Measurements from ENCODE around the gene GPX6.
"Not testable (repeated sequence)": the region's sequence is repeated elsewhere in the genome, so short reads cannot be mapped to it uniquely, and the experiment has no call there.

The GPX6 gene

DNA sequence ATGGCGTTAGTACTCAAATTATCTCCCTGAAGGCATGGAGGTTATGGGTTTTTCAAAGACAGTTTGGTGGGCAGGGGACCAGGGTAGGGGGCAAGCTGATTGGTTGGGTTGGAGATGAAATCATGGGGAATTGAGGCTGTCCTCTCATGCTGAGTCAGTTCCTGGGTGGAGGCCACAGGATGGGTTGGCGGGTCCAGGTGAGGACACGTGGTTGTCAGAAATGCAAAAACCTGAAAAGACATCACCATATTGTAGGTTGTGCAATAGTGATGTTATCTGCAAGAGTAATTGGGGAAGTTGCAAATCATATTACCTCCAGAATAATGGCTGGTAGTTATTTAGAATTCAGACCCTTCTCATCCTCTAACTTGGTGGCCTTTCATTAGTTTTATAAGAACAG, 30.1 kb downstream of the GPX6 start:
- DNase-seq (ENCODE audit: low read depth in 2 of 2) = no peak

DNA sequence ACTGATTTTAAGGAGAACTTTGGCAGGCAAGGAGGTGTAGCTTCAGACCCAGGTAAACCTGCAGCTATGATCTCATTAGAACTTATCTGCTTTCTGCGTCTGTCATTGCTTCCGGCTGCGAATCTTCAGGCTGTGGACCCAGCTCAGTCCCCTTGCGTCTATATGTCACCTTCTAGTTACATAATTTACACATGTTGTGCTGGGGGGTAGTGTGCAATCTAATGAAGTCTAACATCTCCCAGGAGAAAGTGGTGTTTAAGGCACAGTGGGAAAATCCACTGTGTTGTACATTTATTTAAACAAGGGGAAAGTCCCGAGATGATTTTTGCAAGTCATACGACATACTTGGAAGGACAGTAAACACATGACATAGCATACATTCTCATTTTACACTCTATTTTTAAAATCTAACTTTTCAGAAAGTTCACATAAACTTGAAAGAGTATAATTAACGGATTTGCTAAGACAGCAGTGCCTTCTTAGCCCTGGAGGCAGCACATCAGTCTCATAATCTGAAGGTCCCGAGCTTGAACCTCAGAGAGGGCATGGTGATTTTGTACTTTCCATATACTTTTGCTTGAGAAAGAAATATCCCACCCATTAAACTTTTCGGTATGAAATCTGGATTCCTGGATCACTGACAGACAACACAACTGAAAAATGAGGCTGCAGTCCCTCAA, 35.2 kb downstream of the GPX6 start:
- no peak for DNase-seq (ENCODE audit: low read depth in 2 of 2)

DNA sequence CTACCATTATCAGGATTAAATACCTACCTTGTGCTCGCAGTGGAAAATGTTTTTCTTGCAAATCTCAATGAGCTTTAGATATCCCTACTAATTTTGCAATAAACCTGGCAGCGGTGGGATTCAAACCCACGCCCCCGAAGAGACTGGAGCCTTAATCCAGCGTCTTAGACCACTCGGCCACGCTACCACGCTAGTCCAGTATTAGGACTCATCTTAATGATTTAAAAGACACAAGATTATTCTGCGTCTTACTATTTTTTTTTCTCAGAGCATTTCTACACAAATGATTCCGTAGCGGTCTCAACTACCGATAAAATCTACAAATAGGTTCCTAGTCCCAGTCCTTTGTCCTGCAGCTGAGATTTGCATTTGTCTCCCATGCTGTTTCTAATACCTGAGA, 37.1 kb downstream of the GPX6 start:
- DNase-seq (ENCODE audit: low read depth in 2 of 2) = no peak

DNA sequence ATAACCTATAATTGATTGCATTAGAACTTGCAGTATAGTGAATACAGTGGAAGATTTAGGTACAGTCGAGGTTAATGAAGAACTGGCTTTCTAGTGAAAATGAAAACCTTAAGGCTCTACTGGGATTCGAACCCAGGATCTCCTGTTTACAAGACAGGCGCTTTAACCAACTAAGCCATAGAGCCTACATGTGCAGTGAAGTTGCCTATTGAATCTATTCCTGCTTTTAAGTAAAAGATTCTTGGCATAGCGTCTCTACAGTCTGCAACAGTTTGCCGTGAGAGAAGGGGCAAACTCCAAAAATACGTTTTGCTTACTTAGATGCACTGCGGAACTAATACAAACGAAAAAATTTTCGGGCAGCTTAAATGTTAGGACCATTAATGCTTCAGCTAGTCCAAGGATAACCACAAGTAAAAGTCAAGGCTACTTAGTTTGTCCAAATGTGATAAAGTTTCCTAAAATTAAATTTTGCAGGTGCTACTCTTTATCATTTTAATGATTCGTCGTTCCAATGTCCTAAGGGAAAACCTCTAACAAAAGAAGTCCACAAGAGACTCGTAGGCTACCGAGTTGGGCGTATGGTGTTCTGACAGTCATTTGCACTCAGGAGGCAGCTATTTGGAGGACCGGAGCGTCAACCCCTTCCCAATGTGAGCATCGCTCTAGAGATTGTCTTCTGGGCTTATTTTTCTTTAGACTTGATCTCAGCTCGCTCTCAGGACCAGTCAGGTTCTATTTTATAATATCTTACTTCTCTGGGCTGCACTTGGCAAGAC, 41.0 kb downstream of the GPX6 start:
- no peak for DNase-seq (ENCODE audit: low read depth in 2 of 2)

DNA sequence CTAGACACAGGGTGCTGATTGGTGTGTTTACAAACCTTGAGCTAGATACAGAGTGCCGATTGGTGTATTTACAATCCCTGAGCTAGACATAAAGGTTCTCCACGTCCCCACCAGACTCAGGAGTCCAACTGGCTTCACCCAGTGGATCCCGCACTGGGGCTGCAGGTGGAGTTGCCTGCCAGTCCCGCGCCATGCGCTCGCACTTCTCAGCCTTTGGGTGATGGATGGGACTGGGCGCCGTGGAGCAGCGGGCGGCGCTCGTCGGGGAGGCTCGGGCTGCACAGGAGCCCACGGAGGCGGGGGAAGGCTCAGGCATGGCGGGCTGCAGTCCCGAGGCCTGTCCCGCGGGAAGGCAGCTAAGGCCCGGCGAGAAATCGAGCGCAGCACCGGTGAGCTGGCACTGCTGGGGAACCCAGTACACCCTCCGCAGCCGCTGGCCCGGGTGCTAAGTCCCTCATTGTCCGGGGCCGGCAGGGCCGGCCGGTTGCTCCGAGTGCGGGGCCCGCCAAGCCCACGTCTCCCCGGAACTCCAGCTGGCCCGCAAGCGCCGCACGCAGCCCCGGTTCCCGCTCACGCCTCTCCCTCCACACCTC, 46.3 kb downstream of the GPX6 start:
- DNase-seq (ENCODE audit: low read depth in 2 of 2) = not testable (repeated sequence)

DNA sequence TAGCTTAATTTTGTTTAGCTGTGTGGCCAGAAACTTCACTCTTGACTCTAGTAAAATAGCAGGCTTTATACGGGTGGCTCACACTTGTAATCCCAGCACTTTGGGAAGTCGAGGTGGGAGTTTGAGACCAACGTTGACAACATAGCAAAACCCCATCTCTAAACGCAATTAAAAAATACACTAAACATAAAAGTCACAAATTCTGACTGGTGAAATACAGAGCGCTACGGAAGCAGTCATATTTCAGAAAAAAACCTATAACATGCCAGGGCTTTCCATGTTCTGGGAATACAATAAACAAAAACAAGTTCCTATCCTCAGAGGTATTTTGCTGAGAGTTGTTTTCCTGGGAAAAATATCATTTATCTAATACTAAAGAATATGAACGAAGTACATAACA, 47.5 kb downstream of the GPX6 start:
- no peak for DNase-seq (ENCODE audit: low read depth in 2 of 2)

DNA sequence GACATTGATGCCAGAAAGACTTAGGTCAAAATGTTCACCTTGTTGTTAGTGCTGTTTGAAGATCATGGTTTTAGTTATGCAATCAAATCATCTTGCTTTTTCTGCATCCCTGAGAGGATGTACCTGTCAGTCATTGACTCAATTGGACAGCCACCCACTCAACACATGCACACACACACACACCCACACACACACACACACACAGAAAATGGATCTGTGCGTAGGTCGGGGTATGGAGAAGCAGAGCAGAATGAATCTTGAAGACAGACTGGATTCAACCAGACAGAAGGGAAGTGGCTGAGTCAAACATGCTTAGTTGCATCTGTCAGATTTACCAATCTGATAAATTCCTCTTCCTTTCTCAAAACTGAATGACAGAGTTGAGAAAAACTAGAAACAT, 53.2 kb downstream of the GPX6 start:
- DNase-seq (ENCODE audit: low read depth in 2 of 2) = no peak

DNA sequence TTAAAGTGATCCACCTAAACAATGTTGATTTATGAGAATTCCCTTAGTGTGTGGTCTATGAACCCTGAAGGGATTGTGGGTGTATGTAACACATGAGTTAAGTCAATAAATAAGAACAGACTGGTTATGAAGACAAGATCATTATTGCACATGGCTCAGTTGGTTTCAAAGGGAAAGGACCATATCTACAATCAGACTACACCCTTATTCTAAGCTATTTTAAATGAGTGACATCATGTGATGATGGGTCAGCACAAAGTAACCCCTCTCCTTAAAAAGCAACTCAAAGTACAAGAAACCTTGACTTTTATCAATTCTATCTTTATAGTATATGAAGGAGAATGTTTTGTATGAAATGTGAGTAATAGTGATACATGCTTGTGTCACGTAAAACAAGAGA, 57.0 kb downstream of the GPX6 start:
- no peak for DNase-seq (ENCODE audit: low read depth in 2 of 2)
